ENCODE measurements around the gene RPL11. TPM values are rescaled to one million over a fixed set of nuclear protein-coding genes. Genes with fewer than 3 reads are reported as not detected.
"Not testable (repeated sequence)": the region's sequence is repeated elsewhere in the genome, so short reads cannot be mapped to it uniquely, and the experiment has no call there.

The RPL11 gene
- total RNA-seq, 1 experiment from 2014 or later = 1,891 TPM

- in situ Hi-C loops (cut with HindIII; ENCODE audit: low pct_unique_long_range_greater_than_20kb, low sequenced_read_pairs) = no loop called here
- DNase-seq (ENCODE audit: low read depth, low spot score) = peak; percentile 82
These were observed 26.9 kb downstream of the RPL11 start for GRCh38 chr1:23718482-23718881.

- no peak for DNase-seq (ENCODE audit: low read depth, low spot score)
- in situ Hi-C loops (cut with HindIII; ENCODE audit: low pct_unique_long_range_greater_than_20kb, low sequenced_read_pairs) = no loop called here
These were observed 27.7 kb downstream of the RPL11 start for GRCh38 chr1:23719162-23719820.

- no peak for DNase-seq (ENCODE audit: low read depth, low spot score)
- in situ Hi-C loops (cut with HindIII; ENCODE audit: low pct_unique_long_range_greater_than_20kb, low sequenced_read_pairs) = no loop called here
These were observed 28.8 kb downstream of the RPL11 start for GRCh38 chr1:23720256-23720995.

- in situ Hi-C loops (cut with HindIII; ENCODE audit: low pct_unique_long_range_greater_than_20kb, low sequenced_read_pairs) = no loop called here
- no peak for DNase-seq (ENCODE audit: low read depth, low spot score)
These were observed 31.0 kb downstream of the RPL11 start for GRCh38 chr1:23722652-23723051.

GRCh38 chr1:23726686-23727085, 35.1 kb downstream of the RPL11 start:
- no peak for DNase-seq (ENCODE audit: low read depth, low spot score)
- in situ Hi-C loops (cut with HindIII; ENCODE audit: low pct_unique_long_range_greater_than_20kb, low sequenced_read_pairs) = no loop called here

- no peak for DNase-seq (ENCODE audit: low read depth, low spot score)
- in situ Hi-C loops (cut with HindIII; ENCODE audit: low pct_unique_long_range_greater_than_20kb, low sequenced_read_pairs) = no loop called here
These were observed 35.8 kb downstream of the RPL11 start for GRCh38 chr1:23727362-23727811.

GRCh38 chr1:23732363-23733224, 41.0 kb downstream of the RPL11 start:
- no peak for DNase-seq (ENCODE audit: low read depth, low spot score)
- in situ Hi-C loops (cut with HindIII; ENCODE audit: low pct_unique_long_range_greater_than_20kb, low sequenced_read_pairs) = no loop called here

GRCh38 chr1:23733281-23733680, 41.7 kb downstream of the RPL11 start:
- DNase-seq (ENCODE audit: low read depth, low spot score); in situ Hi-C loops (cut with HindIII; ENCODE audit: low pct_unique_long_range_greater_than_20kb, low sequenced_read_pairs): not testable (repeated sequence)

- no peak for DNase-seq (ENCODE audit: low read depth, low spot score)
- in situ Hi-C loops (cut with HindIII; ENCODE audit: low pct_unique_long_range_greater_than_20kb, low sequenced_read_pairs) = no loop called here
These were observed 45.0 kb downstream of the RPL11 start for GRCh38 chr1:23736437-23737134.

- in situ Hi-C loops (cut with HindIII; ENCODE audit: low pct_unique_long_range_greater_than_20kb, low sequenced_read_pairs) = no loop called here
These were observed 50.0 kb downstream of the RPL11 start for GRCh38 chr1:23741609-23742008.

GRCh38 chr1:23742670-23743286, 51.2 kb downstream of the RPL11 start:
- no peak for DNase-seq (ENCODE audit: low read depth, low spot score)
- in situ Hi-C loops (cut with HindIII; ENCODE audit: low pct_unique_long_range_greater_than_20kb, low sequenced_read_pairs) = no loop called here

More at GRCh38 chr1:23741609-23742008, 50.0 kb downstream of the RPL11 start:
- no peak for DNase-seq (ENCODE audit: low read depth, low spot score)

GRCh38 chr1:23743287-23744152, 51.9 kb downstream of the RPL11 start, which contains the start of gene ELOA:
Gene ELOA, plus strand, starts transcription at chr1:23743471. Its CDS starts 33 bp downstream, at chr1:23743504.
- DNase-seq (ENCODE audit: low read depth, low spot score) = peak; percentile 62
- in situ Hi-C loops (cut with HindIII; ENCODE audit: low pct_unique_long_range_greater_than_20kb, low sequenced_read_pairs) = no loop called here

GRCh38 chr1:23745515-23745914, 53.9 kb downstream of the RPL11 start:
- in situ Hi-C loops (cut with HindIII; ENCODE audit: low pct_unique_long_range_greater_than_20kb, low sequenced_read_pairs) = no loop called here

More at GRCh38 chr1:23745515-23745914, 53.9 kb downstream of the RPL11 start:
- peak; percentile 69 for DNase-seq (ENCODE audit: low read depth, low spot score)
